Subcutaneous adipose tissue (tissue), 4 donors: ENCODE results near the gene BATF. TPM values are rescaled to one million over a fixed set of nuclear protein-coding genes. Genes with fewer than 3 reads are reported as not detected.

ENCODE experiments used
- CTCF ChIP-seq: fragments of 450-650 bp; IDR thresholded peaks from one replicate; pipeline ENCODE4 v1.5.1; 2016; ENCODE audit warnings: low read depth, mild to moderate bottlenecking, control low read depth, antibody characterized with exemption, moderate library complexity
- total RNA-seq, 4 donors: library from RNA; depleted of rRNA; stranded (reverse); fragments of >200 nt; gene quantifications; one replicate each; pipeline ENCODE4 v1.1.0, GENCODE V29; 2016

BATF gene
- total RNA-seq, 4 donors from 2014 or later, result 7.3 to 18.3 (median 9.4) TPM

- TF ChIP-seq CTCF, result no peak
These were observed 26.9 kb upstream of the BATF start for GRCh38 chr14:75495399-75495798.

GRCh38 chr14:75495882-75496281 is 26.4 kb upstream of the BATF start:
- no peak for TF ChIP-seq CTCF

- TF ChIP-seq CTCF, result no peak
These were observed 25.5 kb upstream of the BATF start for GRCh38 chr14:75496755-75497154.

DNA sequence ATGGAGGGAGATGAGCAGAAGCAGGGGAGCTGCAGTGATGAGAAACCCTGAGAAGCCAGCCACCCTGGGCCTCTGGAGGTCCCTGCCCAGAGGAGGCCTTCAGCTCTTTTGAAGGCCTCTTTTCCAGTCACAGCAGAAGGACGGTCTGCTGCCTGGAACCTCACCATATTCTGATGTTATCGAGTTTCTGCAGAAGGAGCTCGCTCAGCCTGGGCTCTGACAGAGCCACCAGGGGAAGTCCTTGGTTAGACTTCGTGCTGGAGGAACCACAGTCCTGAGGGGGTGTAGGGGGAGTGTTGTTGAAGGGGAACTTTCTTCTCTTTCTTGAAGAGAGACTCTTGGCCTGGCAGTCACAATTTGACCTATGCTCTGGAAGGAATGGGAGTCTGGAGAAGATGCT is 25.1 kb upstream of the BATF start:
- no peak for TF ChIP-seq CTCF

- no peak for TF ChIP-seq CTCF
These were observed 24.6 kb upstream of the BATF start for GRCh38 chr14:75497701-75498100.

- TF ChIP-seq CTCF, result no peak
These were observed 23.0 kb upstream of the BATF start for GRCh38 chr14:75499084-75499875.

GRCh38 chr14:75501080-75501479 is 21.2 kb upstream of the BATF start:
- no peak for TF ChIP-seq CTCF
